ENCODE data around the gene JKAMP. TPM values are rescaled to one million over a fixed set of nuclear protein-coding genes. Genes with fewer than 3 reads are reported as not detected.

The JKAMP gene
- total RNA-seq, 2 experiments from 2014 or later, result 24.4 to 28.6 TPM

DNA sequence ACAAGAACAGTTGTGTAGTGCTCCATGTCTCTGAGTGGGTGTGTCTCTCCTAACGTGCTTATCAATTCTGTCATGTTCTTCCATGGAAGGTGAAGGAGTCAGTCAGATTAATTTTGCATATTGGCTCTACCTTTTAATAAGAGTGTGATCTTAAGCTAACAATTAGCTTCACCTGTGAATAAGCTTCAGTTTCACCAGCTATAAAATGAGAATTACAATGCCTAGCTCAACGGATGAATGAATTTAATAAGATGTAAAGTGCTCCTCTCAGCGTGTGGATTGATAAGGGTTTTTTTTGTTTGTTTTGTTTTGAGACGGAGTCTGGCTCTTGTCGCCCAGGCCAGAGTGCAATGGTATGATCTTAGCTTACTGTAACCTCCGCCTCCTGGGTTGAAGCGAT is 59.6 kb downstream of the JKAMP start:
- Mint-ChIP-seq H3K9me3 (ENCODE audit: insufficient read depth) (no peaks in the 10 kb centered on the region), H3K4me3 (no peak overlapping the region), H3K27ac (no peak overlapping the region), H3K27me3 (ENCODE audit: low read depth) (peaks cover 14% of the 10 kb centered on the region), H3K4me1 (ENCODE audit: low read depth) (no peaks in the 10 kb centered on the region), H3K36me3 (ENCODE audit: low read depth) (no peaks in the 10 kb centered on the region)
- DNase-seq, result no peak
- POLR2A ChIA-PET, result no interaction called here
- CTCF ChIA-PET, result interaction anchor here (1.0 to 1.8 kb wide), 2 partner anchors 14 to 33 kb away, joined by 3 to 6 read pairs; partner anchors contain the start of gene CCDC175
- no peak for ATAC-seq

DNA sequence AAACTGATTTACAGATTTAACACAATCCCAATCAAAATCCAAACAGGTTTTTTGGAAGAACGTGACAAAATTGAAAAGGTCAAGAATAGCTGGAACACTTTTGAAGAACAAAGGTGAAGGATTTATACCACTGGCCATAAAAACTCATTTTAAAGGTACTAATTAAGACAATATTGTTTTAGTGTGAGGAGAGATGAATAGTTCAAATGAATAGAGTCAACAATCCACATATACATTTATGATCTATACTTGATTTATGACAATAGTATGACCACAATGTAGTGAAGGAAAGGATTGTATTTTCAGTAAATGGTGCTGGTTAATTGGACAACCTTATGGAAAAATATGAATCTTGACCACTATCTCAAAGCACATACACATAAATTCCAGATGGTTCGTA is 63.0 kb downstream of the JKAMP start:
- Mint-ChIP-seq H3K9me3 (ENCODE audit: insufficient read depth) (no peaks in the 10 kb centered on the region), H3K4me3 (no peak overlapping the region), H3K4me1 (ENCODE audit: low read depth) (no peaks in the 10 kb centered on the region), H3K27me3 (ENCODE audit: low read depth) (peaks cover 14% of the 10 kb centered on the region), H3K27ac (no peak overlapping the region), H3K36me3 (ENCODE audit: low read depth) (no peaks in the 10 kb centered on the region)
- ChIA-PET POLR2A (no interaction called here), CTCF (no interaction called here)
- ATAC-seq (no peak), DNase-seq (no peak)

Other genes starting within 250 kb of the JKAMP start
- 1 to 10 TPM; 1.5 to 1.8 TPM for gene GPR135, start 19.1 kb upstream of the JKAMP start, total RNA-seq
- 10 to 100 TPM; 17.6 to 17.7 TPM for gene L3HYPDH, start 109 bp upstream of the JKAMP start, total RNA-seq
- gene CCDC175, start 92.3 kb downstream of the JKAMP start, total RNA-seq, result not detected

Measured in activated CD8-positive, alpha-beta T cell treated with anti-CD3 and anti-CD28 coated beads, Interleukin-2, amount 10 ng/mL, durations not matched to agents 7 days and 5 days (primary cell).